HCT116 (cell line): ENCODE results near the gene ZBTB3.
"Not testable (repeated sequence)": the region's sequence is repeated elsewhere in the genome, so short reads cannot be mapped to it uniquely, and the experiment has no call there.

Experiments
- EZH2 ChIP-seq: fragments of 200-600 bp; sonication (generic); IDR thresholded peaks from 2 replicates; pipeline ENCODE4 v1.6.1; 2017; ENCODE audit warnings: antibody characterized with exemption, mixed run types
- FOSL1 ChIP-seq: IDR thresholded peaks from 2 replicates; pipeline ENCODE4 v1.6.1; 2012; ENCODE audit warnings: low read depth
- JUND ChIP-seq: IDR thresholded peaks from 2 replicates; pipeline ENCODE4 v1.6.1; 2012
- POLR2A ChIP-seq: IDR thresholded peaks from 2 replicates; pipeline ENCODE4 v1.7.0; 2011; ENCODE audit warnings: borderline replicate concordance; ENCODE audit not compliant: insufficient read depth, insufficient read length; ENCODE audit errors: extremely low read depth
- ZNF274 ChIP-seq: fragments of 200-500 bp; sonication (Bioruptor generic); IDR thresholded peaks from 2 replicates; pipeline ENCODE4 v1.6.1; 2014; ENCODE audit warnings: mild to moderate bottlenecking, low read depth, low read length, inconsistent platforms
- TF ChIP-seq, protein P1 (sequence below), 3 experiments: fragments of 200-600 bp in 1 of 3; sonication (generic) in 1 of 3; IDR thresholded peaks in 2 of 3; conservative IDR thresholded peaks in 1 of 3; 2 replicates each; pipeline ENCODE4 v1.5.1; 2012 to 2017; ENCODE audit warnings: low read depth in 2 of 3, low read length in 2 of 3, antibody characterized with exemption in 1 of 3, borderline replicate concordance in 1 of 3, control low read depth in 1 of 3, mild to moderate bottlenecking in 1 of 3, mixed read lengths in 1 of 3, mixed run types in 1 of 3, moderate library complexity in 1 of 3; ENCODE audit not compliant: insufficient read depth in 1 of 3
- TF ChIP-seq, protein P2 (sequence below): IDR thresholded peaks from 2 replicates; pipeline ENCODE4 v1.6.1; 2012

DNA sequence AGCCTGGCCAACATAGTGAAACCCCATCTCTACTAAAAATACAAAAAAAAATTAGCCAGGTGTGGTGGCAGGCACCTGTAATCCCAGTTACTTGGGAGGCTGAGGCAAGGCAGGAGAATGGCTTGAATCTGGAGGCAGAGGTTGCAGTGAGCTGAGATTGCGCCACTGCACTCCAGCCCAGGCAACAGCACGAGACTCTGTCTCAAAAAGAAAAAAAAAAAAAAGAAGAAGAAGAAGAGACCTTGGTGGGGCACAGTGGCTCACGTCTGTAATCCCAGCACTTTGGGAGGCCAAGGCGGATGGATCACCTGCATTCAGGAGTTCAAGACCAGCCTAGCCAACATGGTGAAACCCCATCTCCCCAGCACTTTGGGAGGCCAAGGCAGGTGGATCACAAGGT lies 50.0 kb downstream of the ZBTB3 start:
- TF ChIP-seq, protein P1, sequence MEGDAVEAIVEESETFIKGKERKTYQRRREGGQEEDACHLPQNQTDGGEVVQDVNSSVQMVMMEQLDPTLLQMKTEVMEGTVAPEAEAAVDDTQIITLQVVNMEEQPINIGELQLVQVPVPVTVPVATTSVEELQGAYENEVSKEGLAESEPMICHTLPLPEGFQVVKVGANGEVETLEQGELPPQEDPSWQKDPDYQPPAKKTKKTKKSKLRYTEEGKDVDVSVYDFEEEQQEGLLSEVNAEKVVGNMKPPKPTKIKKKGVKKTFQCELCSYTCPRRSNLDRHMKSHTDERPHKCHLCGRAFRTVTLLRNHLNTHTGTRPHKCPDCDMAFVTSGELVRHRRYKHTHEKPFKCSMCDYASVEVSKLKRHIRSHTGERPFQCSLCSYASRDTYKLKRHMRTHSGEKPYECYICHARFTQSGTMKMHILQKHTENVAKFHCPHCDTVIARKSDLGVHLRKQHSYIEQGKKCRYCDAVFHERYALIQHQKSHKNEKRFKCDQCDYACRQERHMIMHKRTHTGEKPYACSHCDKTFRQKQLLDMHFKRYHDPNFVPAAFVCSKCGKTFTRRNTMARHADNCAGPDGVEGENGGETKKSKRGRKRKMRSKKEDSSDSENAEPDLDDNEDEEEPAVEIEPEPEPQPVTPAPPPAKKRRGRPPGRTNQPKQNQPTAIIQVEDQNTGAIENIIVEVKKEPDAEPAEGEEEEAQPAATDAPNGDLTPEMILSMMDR (IDR thresholded peaks at IDR 0.05 in 2 of 3, conservative IDR thresholded peaks at IDR 0.05 in 1 of 3; ENCODE audit: borderline replicate concordance in 1 of 3, insufficient read depth in 1 of 3, low read depth in 2 of 3, low read length in 2 of 3): not testable (repeated sequence)
- not testable (repeated sequence) for TF ChIP-seq FOSL1, EZH2, JUND, ZNF274, POLR2A
- TF ChIP-seq, protein P2, sequence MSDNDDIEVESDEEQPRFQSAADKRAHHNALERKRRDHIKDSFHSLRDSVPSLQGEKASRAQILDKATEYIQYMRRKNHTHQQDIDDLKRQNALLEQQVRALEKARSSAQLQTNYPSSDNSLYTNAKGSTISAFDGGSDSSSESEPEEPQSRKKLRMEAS: not testable (repeated sequence)
